Spleen (tissue), 11 donors: ENCODE measurements around the gene ANKRD22. TPM values are rescaled to one million over a fixed set of nuclear protein-coding genes. Genes with fewer than 3 reads are reported as not detected.

Experiments
- DNase-seq: peaks from one replicate; pipeline ENCODE4 v3.0.0-alpha.2; 2020
- H3K27ac ChIP-seq, 8 donors: fragments of 200-600 bp; sonication (generic) in 7 of 8; 1 replicate in 4 of 8; 2 replicates in 4 of 8; pipeline versions ENCODE4 v1.5.0 to v1.8.0; 2016 to 2021; ENCODE audit warnings: inconsistent platforms in 4 of 8, mild to moderate bottlenecking in 4 of 8, moderate library complexity in 1 of 8
- H3K27me3 ChIP-seq, 7 donors: fragments of 200-600 bp; sonication (generic) in 6 of 7; replicated peaks in 1 of 7; 1 replicate in 4 of 7; 2 replicates in 3 of 7; pipeline versions ENCODE4 v1.5.0 to v1.8.0; 2016 to 2021; ENCODE audit warnings: inconsistent platforms in 3 of 7, mild to moderate bottlenecking in 1 of 7
- H3K36me3 ChIP-seq, 6 donors: fragments of 200-600 bp; sonication (generic) in 5 of 6; 1 replicate in 4 of 6; 2 replicates in 2 of 6; pipeline versions ENCODE4 v1.5.0 to v1.8.0; 2016 to 2021; ENCODE audit warnings: inconsistent platforms in 2 of 6
- H3K4me1 ChIP-seq, 6 donors: fragments of 200-600 bp; sonication (generic) in 5 of 6; 1 replicate in 3 of 6; 2 replicates in 3 of 6; pipeline versions ENCODE4 v1.5.0 to v1.8.0; 2016 to 2021; ENCODE audit warnings: inconsistent platforms in 3 of 6
- H3K4me3 ChIP-seq, 8 donors: fragments of 200-600 bp; sonication (generic) in 7 of 8; 1 replicate in 4 of 8; 2 replicates in 4 of 8; pipeline versions ENCODE4 v1.5.0 to v1.8.0; 2016 to 2021; ENCODE audit warnings: inconsistent platforms in 4 of 8, mild to moderate bottlenecking in 4 of 8, moderate library complexity in 2 of 8
- H3K9me3 ChIP-seq, 8 donors: fragments of 200-600 bp; sonication (generic) in 7 of 8; 1 replicate in 4 of 8; 2 replicates in 4 of 8; pipeline versions ENCODE4 v1.5.0 to v1.8.0; 2016 to 2021; ENCODE audit warnings: inconsistent platforms in 4 of 8
- POLR2A ChIP-seq, 3 donors: fragments of 450-650 bp; IDR thresholded peaks; one replicate each; pipeline ENCODE4 v1.5.1; 2017; ENCODE audit warnings: antibody characterized with exemption in 3 of 3, mild to moderate bottlenecking in 1 of 3
- POLR2AphosphoS5 ChIP-seq, 3 donors: sonication (generic); formaldehyde crosslinking; IDR thresholded peaks; one replicate each; pipeline ENCODE4 v1.5.1; 2017; ENCODE audit warnings: antibody characterized with exemption in 3 of 3
- WGBS, 5 donors: extraction: QIAGEN DNeasy Blood & Tissue Kit in 3 of 5; methylation state at CpG; one replicate each; pipeline versions ENCODE4 v1.1.5 to v1.1.7; 2013 to 2018; 5-methylcytosine and 5-hydroxymethylcytosine counted together
- intact Hi-C: fragments of 100-400 bp; cut with DNase I; formaldehyde crosslinking; loops from one replicate; pipeline ENCODE4 v1.15.0; 2023; ENCODE audit warnings: low total_unique reads
- polyA plus RNA-seq, 3 donors: library from polyadenylated mRNA; stranded (reverse); fragments of 200-250 nt; gene quantifications; one replicate each; pipeline ENCODE4 v1.2.1, GENCODE V29; 2013
- total RNA-seq, 7 donors: library from RNA; depleted of rRNA in 3 of 7; stranded (reverse); fragments of >200 nt in 3 of 7; fragmentation: NEBNext Ultra II Directional in 4 of 7; extraction: Animal tissue kit (Norgen Biotek cat#: 25700) in 4 of 7; gene quantifications; one replicate each; pipeline versions ENCODE4 v1.1.0 to v1.2.1, GENCODE V29; 2016 to 2021
- TF ChIP-seq, protein P1 (sequence below), 11 experiments: fragments of 200-600 bp in 7 of 11; fragments of 450-650 bp in 4 of 11; sonication (generic) in 4 of 11; IDR thresholded peaks in 8 of 11; conservative IDR thresholded peaks in 3 of 11; 1 replicate in 7 of 11; 2 replicates in 4 of 11; pipeline versions ENCODE4 v1.4.0 to v1.8.0; 2016 to 2021; ENCODE audit warnings: antibody characterized with exemption in 11 of 11, inconsistent platforms in 4 of 11, mild to moderate bottlenecking in 1 of 11
- donor health status: healthy with polysubstance abuse.
- donor health status: DM: no; HTN: no; CAD: no; lungs with moderate emphysema.
- donor health status: DM: no; HTN: no; CAD: no.
- donor health status: Bipolar disorder and iron deficiency.
- donor health status: healthy.
- donor health status: DM: no; HTN: no; CAD: no.
- donor health status: DM: yes; HTN: yes; CAD: no.

ANKRD22 gene
- total and polyA plus RNA-seq, 10 donors, result 2.2 to 11.5 (median 7.0) TPM

DNA sequence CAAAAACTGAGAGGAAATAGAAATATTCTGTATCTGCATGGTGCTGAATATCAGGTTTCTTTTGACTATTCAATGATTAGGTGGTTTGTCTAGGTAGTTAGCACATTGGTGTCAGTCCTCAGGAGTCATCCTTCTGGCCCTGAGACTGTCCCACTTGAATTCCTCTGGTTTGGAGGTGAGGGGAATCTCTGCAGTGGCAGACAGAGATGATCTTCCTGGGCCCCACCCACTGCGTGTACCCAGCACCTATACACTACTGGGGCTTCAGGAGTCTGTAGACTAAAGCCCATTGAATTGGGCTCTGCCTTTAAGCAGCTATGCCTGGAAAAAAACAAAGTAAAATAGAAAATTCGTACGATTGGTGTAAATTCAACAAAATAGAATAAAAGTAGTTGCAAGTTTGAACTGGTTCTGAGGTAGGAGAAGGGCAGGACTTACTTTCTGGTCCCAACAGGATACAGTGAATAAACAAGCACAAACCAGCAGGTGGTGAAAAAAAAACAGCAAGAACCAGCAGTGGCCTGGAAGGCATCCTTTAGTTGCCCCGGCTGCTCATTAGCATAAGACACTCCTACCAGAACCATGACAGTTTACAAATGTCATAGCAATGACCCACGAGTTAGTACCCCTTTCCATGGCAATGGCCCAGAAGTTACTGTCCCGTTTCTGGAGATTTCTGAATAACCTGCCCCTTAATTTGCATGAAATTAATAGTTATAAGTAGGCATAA lies 47.4 kb downstream of the ANKRD22 start:
- no peaks in the 10 kb centered on the region for H3K27me3 ChIP-seq
- H3K4me1 ChIP-seq, result no peaks in the 10 kb centered on the region
- no peak overlapping the region for H3K27ac ChIP-seq
- H3K4me3 ChIP-seq, result no peak overlapping the region
- TF ChIP-seq POLR2A (IDR thresholded peaks at IDR 0.05) (no peak), POLR2AphosphoS5 (IDR thresholded peaks at IDR 0.05) (no peak)
- TF ChIP-seq, protein P1, sequence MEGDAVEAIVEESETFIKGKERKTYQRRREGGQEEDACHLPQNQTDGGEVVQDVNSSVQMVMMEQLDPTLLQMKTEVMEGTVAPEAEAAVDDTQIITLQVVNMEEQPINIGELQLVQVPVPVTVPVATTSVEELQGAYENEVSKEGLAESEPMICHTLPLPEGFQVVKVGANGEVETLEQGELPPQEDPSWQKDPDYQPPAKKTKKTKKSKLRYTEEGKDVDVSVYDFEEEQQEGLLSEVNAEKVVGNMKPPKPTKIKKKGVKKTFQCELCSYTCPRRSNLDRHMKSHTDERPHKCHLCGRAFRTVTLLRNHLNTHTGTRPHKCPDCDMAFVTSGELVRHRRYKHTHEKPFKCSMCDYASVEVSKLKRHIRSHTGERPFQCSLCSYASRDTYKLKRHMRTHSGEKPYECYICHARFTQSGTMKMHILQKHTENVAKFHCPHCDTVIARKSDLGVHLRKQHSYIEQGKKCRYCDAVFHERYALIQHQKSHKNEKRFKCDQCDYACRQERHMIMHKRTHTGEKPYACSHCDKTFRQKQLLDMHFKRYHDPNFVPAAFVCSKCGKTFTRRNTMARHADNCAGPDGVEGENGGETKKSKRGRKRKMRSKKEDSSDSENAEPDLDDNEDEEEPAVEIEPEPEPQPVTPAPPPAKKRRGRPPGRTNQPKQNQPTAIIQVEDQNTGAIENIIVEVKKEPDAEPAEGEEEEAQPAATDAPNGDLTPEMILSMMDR (IDR thresholded peaks at IDR 0.05 in 8 of 11, conservative IDR thresholded peaks at IDR 0.05 in 3 of 11), result no peak
- intact Hi-C loops, result loop anchor here (10.0 kb wide), 1 partner anchor 229 kb away; no protein-coding TSS in a partner anchor
- no peaks in the 10 kb centered on the region for H3K9me3 ChIP-seq
- DNase-seq, result no peak
- 63 to 87% (median 80%) methylated on average over 6 of the region's 6 CpGs for WGBS, 5 donors
- H3K36me3 ChIP-seq, result no peaks in the 10 kb centered on the region

DNA sequence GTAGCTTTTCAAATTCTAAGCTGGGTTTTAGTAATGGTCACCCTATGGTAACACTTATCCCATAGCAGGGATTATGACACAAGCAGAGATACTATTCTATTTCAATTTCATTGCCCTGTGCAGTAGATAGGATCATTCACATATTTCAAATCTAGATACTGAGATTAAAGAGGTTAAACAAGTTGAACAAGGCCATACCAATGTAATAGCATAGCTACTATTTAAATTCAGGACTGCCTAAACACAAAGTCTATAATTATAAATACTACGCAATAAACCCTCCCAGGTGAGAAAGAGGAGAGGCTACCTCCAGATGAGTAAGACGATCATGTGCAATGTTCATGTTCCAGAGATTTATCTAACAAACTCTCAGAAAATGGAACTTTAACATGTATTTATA lies 48.0 kb downstream of the ANKRD22 start:
- no peak overlapping the region for H3K4me3 ChIP-seq
- H3K27ac ChIP-seq, result no peak overlapping the region
- no peaks in the 10 kb centered on the region for H3K4me1 ChIP-seq
- no peaks in the 10 kb centered on the region for H3K9me3 ChIP-seq
- WGBS, 5 donors, result 96 to 98% (median 97%) methylated on average over 2 of the region's 2 CpGs
- H3K27me3 ChIP-seq, result no peaks in the 10 kb centered on the region
- DNase-seq, result no peak
- no peaks in the 10 kb centered on the region for H3K36me3 ChIP-seq
- intact Hi-C loops, result loop anchor here (10.0 kb wide), 1 partner anchor 229 kb away; no protein-coding TSS in a partner anchor
- TF ChIP-seq POLR2AphosphoS5 (IDR thresholded peaks at IDR 0.05), result no peak
- TF ChIP-seq, protein P1 (IDR thresholded peaks at IDR 0.05 in 8 of 11, conservative IDR thresholded peaks at IDR 0.05 in 3 of 11), result no peak
- TF ChIP-seq POLR2A (IDR thresholded peaks at IDR 0.05), result no peak

DNA sequence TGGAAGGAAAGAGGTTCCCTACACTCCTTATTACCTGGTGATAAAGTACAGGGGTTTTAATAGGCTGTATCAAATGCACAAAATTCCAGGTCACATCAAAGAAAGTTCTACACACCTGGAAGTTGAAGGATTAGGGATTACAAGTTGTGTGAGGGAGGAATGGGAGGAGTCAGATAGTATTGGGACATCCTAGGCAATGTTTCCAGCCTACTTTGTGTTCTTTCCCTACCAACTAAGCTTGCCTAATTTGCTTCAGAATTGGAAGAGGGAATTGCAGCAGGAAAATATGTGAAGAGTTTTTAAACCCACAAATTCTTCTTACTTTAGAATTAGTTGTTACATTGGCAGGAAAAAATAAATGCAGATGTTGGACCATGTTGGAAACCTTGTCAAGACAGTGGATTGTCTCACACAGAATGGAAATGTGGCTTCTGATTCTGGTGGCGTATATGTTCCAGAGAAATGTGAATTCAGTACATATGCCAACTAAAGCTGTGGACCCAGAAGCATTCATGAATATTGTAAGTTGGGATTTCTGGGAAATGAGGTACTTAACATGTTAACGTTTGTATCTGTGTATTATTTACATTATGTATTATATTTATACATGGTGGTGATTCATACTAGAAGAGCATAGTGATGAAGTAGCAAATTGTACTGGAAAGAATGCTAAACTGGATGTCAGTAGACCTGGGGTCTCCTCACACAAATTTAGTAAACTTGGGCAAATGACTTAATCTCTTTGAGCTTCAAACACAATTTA lies 48.9 kb downstream of the ANKRD22 start, which contains the start of gene LIPM:
LIPM (plus strand) TSS at position 208 of the 763 bp plus-strand sequence; CDS start at position 375, 167 bp downstream.
- 86 to 94% (median 92%) methylated on average over 2 of the region's 2 CpGs for WGBS, 5 donors
- intact Hi-C loops, result loop anchor here (10.0 kb wide), 1 partner anchor 228 kb away; no protein-coding TSS in a partner anchor
- TF ChIP-seq, protein P1 (IDR thresholded peaks at IDR 0.05 in 8 of 11, conservative IDR thresholded peaks at IDR 0.05 in 3 of 11), result no peak
- TF ChIP-seq POLR2A (IDR thresholded peaks at IDR 0.05), result no peak
- TF ChIP-seq POLR2AphosphoS5 (IDR thresholded peaks at IDR 0.05), result no peak

More for the DNA sequence above, 48.9 kb downstream of the ANKRD22 start, which contains the start of gene LIPM:
- H3K4me1 ChIP-seq, result no peaks in the 10 kb centered on the region
- DNase-seq, result no peak
- H3K9me3 ChIP-seq, result no peaks in the 10 kb centered on the region
- H3K4me3 ChIP-seq, result no peak within 1 kb of the TSS
- no peaks in the 10 kb centered on the region for H3K27me3 ChIP-seq
- H3K27ac ChIP-seq, result no peak within 1 kb of the TSS
- H3K36me3 ChIP-seq, result no peaks in the 10 kb centered on the region
